Measurements from ENCODE around the gene RHBDF1.

- TF ChIP-seq, protein P1, sequence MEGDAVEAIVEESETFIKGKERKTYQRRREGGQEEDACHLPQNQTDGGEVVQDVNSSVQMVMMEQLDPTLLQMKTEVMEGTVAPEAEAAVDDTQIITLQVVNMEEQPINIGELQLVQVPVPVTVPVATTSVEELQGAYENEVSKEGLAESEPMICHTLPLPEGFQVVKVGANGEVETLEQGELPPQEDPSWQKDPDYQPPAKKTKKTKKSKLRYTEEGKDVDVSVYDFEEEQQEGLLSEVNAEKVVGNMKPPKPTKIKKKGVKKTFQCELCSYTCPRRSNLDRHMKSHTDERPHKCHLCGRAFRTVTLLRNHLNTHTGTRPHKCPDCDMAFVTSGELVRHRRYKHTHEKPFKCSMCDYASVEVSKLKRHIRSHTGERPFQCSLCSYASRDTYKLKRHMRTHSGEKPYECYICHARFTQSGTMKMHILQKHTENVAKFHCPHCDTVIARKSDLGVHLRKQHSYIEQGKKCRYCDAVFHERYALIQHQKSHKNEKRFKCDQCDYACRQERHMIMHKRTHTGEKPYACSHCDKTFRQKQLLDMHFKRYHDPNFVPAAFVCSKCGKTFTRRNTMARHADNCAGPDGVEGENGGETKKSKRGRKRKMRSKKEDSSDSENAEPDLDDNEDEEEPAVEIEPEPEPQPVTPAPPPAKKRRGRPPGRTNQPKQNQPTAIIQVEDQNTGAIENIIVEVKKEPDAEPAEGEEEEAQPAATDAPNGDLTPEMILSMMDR (IDR thresholded peaks at IDR 0.05), result no peak
- no peak for TF ChIP-seq POLR2A (IDR thresholded peaks at IDR 0.05)
These were observed 13.0 kb upstream of the RHBDF1 start for GRCh38 chr16:85407-85782.
